Measurements from ENCODE around the gene ZNF302. TPM values are rescaled to one million over a fixed set of nuclear protein-coding genes. Genes with fewer than 3 reads are reported as not detected.
"Not testable (repeated sequence)": the region's sequence is repeated elsewhere in the genome, so short reads cannot be mapped to it uniquely, and the experiment has no call there.

The ZNF302 gene
- total RNA-seq: 28.8 TPM

DNA sequence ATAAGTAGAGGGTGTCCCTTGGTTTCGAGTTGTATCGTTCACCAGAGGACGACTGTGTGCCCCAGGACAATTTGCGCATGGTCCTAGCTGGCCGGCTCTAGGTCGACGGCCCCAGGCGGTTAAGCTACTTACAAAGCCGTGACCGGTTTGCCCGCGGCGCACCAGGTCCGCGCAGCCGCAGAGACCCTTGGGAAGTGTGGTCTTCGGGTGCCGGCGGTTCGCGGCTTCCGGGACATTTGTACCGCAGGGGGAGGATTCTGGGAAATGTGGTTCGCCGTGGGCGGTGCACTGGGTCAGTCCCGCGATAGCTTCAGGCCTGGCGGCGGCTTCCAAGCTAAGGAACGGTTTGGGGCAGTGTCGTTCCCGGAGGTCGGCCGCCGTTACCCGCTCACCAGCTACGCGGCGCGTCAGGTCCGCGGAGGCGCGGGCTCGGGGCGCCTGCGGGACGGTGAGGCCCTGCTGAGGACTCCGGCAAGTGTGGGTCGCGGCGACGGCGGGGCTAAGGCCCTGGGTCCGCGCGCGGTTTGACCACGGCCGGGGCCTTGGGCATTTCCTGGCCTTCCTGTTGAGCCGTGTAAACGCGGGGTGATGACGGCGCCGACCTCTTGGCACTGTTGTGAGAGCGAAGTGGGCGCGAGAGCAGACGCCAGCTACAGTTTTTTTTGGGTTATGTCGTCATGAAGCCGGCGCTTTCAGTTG lies at the start of gene ZNF302:
Gene ZNF302 (plus strand): TSS at position 293 of the 699 bp plus-strand sequence. CDS start 1,127 bp downstream, outside the sequence.
- DNase-seq (ENCODE audit: low spot score): peak; percentile 97

- DNase-seq (ENCODE audit: low spot score): no peak
Measured at GRCh38 chr19:34633802-34634201, 43.7 kb upstream of the ZNF302 start.

DNA sequence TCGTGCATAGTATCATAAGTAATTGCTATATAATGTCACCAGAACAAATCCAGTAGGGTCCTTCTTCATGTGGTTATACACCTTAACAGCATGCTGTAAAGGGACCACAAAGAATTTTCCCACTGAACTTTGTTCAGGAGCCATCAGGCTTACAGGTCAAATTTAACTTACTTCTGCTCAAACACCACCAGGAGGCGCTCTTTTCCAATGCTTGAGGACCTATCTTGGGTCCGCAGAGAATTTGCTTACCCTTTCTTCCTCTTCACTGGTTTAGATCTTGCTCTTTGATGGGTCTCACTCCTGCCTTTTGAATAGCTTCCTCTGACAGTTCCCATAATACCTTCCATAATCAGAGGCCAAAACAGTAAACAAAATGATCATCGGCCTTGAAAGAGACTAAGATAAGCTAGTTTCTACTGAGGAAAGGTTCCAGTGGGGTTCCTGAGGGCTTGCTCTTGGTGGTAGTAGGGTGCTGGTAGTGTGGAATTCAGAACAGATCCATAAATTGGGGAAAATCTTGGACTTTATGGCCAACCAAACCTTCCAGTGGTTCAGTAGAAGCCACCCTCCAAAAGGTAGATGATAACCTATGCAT lies 37.9 kb upstream of the ZNF302 start:
- peak; percentile 71 for DNase-seq (ENCODE audit: low spot score)

GRCh38 chr19:34642241-34642640 lies 35.2 kb upstream of the ZNF302 start:
- no peak for DNase-seq (ENCODE audit: low spot score)

DNA sequence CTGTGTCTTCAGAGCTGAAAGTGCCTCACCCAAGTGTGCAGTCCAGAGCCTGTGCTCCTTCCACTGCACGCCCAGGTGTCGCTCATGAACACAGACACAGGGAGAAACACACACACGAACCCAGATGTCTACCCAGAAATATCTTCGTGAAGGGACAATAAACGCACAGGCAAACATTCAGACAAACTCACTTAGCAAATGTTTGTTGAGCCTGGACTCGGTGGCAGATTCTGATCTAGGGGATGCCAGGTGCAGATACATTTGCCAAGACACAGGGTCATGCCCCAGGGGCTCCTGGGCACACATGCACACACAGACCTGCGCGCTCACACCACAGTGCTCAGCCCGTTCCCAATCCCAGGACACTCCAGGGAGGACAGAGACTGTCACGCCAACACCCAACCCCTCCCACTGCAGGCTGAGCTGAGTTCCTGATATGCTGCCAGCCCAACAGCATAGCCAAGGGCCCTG lies 32.5 kb upstream of the ZNF302 start:
- DNase-seq (ENCODE audit: low spot score): no peak

- no peak for DNase-seq (ENCODE audit: low spot score)
Measured at GRCh38 chr19:34645551-34645950, 31.9 kb upstream of the ZNF302 start.

GRCh38 chr19:34649886-34650543 lies 27.5 kb upstream of the ZNF302 start:
- no peak for DNase-seq (ENCODE audit: low spot score)

- no peak for DNase-seq (ENCODE audit: low spot score)
Measured at GRCh38 chr19:34651747-34652146, 25.7 kb upstream of the ZNF302 start.

GRCh38 chr19:34654796-34655195 lies 22.7 kb upstream of the ZNF302 start:
- DNase-seq (ENCODE audit: low spot score): no peak

- no peak for DNase-seq (ENCODE audit: low spot score)
Measured at GRCh38 chr19:34655651-34656050, 21.8 kb upstream of the ZNF302 start.

DNA sequence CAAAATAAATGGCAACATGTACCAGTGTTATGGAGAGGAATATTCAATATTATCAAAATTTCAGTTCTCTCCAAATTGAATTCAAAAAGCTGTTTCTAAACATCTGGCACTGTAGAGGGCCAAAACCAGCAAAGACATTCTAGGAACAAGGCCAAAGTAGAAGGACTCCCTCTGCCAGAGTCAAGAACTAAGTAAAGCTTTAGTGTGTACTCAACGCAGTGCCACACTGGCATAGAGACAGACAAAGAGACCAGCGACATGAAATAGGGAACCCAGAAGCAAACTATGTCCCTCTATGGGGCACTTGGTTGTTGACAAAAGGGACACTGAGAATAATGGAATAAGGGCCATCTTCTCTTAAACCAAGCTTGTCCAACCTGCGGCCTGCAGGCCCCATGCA lies 16.1 kb upstream of the ZNF302 start:
- no peak for DNase-seq (ENCODE audit: low spot score)

DNA sequence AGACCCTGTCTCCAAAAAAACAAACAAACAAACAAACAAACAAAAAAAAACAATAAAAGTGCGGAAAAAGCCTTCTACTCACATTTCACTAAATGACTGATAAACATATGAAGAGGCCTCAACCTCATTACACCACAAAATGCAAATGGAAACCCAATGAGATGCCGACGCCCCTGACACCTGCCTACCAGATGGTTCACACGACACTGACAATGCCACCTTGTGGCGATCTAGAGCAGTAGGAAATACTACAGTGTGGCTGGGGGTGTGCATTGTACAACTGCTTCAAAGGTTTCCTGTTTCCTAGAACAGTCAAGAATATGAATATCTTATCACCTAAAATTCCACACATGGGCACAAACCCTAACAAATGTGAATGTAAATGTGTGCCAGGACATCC lies 14.6 kb upstream of the ZNF302 start:
- DNase-seq (ENCODE audit: low spot score): no peak

GRCh38 chr19:34664168-34664567 lies 13.3 kb upstream of the ZNF302 start:
- no peak for DNase-seq (ENCODE audit: low spot score)

DNA sequence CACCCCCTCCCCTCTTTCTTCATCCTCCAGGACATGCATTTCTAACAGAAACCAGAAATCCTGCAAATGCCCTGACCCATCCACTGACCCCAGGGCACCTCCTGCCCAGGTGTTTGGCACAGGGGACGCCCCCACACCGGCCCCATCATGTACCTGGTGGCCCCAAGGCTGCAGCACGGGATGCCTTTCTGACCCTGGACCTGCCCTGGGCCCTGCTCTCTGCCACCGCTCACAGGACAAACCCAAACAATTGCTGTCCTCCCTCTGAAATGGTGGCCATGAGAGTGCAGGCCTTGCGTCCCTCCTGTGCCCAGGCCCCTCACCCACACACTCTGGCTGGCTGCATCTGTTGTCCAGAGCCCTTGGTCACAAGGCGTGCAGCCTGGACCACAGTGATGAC lies 12.6 kb upstream of the ZNF302 start:
- DNase-seq (ENCODE audit: low spot score): no peak

GRCh38 chr19:34665275-34665674 lies 12.2 kb upstream of the ZNF302 start:
- DNase-seq (ENCODE audit: low spot score): not testable (repeated sequence)

- no peak for DNase-seq (ENCODE audit: low spot score)
Measured at GRCh38 chr19:34666200-34666957, 11.1 kb upstream of the ZNF302 start.

DNA sequence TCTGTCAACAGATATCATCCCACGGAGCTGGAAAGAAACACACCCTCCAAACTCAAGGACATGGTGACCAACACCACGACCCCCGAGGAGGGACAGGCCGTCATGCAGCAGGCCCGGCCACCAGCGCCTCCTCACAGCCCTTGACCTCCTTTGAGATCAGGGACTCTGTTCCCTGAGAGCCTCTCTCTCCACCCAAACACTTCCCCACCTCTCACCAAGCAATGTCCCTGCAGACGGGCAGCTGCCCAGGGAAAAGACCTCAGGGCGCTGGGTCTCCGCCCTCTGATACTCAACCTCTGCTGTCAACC lies 10.6 kb upstream of the ZNF302 start:
- DNase-seq (ENCODE audit: low spot score): no peak

DNA sequence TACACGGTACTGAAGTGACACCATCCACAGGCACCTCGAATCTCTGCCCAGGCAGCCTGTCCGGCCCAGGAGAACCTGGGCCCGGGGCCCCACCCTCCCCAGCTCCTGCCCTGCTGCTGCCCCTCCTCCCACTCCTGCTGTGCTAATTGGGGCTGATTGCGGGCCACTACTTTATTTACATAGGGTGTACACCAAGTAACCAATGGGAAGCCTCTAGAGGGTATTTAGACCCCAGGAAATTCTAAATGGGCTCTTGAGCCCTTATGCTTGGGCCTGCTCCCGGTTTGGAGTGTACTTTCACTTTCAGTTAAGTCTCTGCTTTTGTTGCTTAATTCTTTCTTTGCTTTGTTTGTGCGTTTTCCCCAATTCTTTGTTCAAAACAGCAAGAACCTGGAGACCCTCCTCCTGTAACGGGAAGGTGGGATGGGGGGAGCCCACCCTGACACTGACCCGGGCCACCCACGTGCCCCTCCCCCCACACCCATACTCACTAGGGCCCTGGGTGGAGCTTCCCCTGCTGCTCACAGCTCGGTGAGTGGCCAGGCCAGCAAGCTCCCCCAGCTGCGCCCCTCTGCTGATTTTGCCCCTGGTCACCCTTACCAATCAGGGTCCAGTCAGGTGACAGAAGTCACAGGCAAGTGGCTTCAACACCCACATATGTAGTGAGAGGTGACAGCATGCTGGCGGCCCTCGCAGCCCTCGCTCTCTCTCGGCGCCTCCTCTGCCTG lies 10.0 kb upstream of the ZNF302 start:
- no peak for DNase-seq (ENCODE audit: low spot score)

DNA sequence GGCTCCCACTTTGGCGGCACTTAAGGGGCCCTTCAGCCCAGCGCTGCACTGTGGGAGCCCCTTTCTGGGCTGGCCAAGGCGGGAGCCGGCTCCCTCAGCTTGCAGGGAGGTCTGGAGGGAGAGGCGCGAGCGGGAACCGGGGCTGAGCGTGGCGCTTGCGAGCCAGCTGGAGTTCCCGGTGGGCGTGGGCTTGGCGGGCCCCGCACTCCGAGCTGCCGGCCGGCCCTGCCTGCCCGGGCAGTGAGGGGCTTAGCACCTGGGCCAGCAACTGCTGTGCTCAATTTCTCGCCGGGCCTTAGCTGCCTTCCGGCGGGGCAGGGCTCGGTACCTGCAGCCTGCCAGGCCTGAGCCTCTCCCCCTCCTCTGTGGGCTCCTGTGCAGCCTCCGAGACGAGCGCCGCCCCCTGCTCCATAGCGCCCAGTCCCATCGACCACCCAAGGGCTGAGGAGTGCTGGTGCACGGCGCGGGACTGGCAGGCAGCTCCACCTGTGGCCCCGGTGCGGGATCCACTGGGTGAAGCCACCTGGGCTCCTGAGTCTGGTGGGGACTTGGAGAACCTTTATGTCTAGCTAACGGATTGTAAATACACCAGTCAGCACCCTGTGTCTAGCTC lies 9.3 kb upstream of the ZNF302 start:
- DNase-seq (ENCODE audit: low spot score): not testable (repeated sequence)

DNA sequence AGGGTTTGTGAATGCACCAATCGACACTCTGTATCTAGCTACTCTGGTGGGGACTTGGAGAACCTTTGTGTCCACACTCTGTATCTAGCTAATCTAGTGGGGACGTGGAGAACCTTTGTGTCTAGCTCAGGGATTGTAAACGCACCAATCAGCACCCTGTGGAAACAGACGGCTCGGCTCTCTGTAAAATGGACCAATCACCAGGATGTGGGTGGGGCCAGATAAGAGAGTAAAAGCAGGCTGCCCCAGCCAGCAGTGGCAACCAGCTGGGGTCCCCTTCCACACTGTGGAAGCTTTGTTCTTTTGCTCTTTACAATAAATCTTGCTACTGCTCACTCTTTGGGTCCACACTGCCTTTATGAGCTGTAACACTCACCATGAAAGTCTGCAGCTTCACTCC lies 8.8 kb upstream of the ZNF302 start:
- DNase-seq (ENCODE audit: low spot score): not testable (repeated sequence)

GRCh38 chr19:34669305-34669704 lies 8.2 kb upstream of the ZNF302 start:
- DNase-seq (ENCODE audit: low spot score): no peak

Data from mucosa of gallbladder (tissue), 1 donor.